ENCODE measurements around the gene LINC00305.
A peak's percentile ranks its signal among the peaks of the same experiment; 100 is the strongest.

LINC00305 gene

DNA sequence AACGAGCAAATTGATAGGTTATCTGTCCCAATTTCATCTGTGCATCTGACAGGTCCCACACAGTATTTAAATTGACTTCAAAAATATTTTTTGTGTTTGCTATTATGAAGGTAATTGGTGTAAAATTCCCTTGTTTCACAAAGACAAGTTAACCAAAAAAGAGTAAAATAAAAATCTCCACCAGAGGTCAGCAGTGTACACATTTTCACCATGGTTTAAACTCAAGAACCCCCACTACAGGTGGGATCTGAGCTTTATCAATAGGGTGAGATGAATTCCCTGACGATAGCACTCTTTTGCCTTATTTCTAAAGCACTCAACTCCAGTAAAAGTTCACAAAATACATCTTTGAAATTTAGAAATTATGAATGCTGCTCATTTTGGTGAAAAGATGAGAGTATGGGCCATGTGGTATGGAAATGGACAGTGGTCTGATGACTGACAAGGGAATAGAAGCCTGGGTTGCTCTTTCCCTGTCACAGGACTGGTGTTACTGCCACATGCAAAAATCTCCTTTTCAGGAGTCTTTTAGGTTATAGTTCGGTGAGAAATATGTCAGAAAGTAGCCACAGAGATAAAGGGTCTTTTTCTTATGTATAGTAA is 111.0 kb downstream of the LINC00305 start:
- Histone ChIP-seq H3K27me3 (ENCODE audit: low read length) (no peaks in the 10 kb centered on the region), H3K36me3 (ENCODE audit: low read length) (no peaks in the 10 kb centered on the region), H3K9me3 (ENCODE audit: insufficient read depth, low read length) (no peaks in the 10 kb centered on the region), H3K9me2 (replicated peaks; ENCODE audit: insufficient read depth, low read length) (no peaks in the 10 kb centered on the region), H2AFZ (ENCODE audit: low read depth, low read length, severe bottlenecking) (no peak overlapping the region), H3K4me2 (ENCODE audit: low read depth, low read length, poor library complexity, severe bottlenecking) (no peak overlapping the region), H3K4me3 (ENCODE audit: insufficient read depth, low read length, poor library complexity, severe bottlenecking) (no peak overlapping the region), H3K27ac (ENCODE audit: low read depth, low read length) (no peak overlapping the region), H3K9ac (ENCODE audit: low read length) (no peak overlapping the region), H3K79me2 (ENCODE audit: insufficient read depth, low read length) (no peaks in the 10 kb centered on the region), H3F3A (ENCODE audit: insufficient read depth) (no peaks in the 10 kb centered on the region), H4K20me1 (ENCODE audit: low read depth, low read length) (no peaks in the 10 kb centered on the region)
- no peak for TF ChIP-seq EZH2phosphoT487 (conservative IDR thresholded peaks at IDR 0.05; ENCODE audit: low read length)
- TF ChIP-seq, protein P1, sequence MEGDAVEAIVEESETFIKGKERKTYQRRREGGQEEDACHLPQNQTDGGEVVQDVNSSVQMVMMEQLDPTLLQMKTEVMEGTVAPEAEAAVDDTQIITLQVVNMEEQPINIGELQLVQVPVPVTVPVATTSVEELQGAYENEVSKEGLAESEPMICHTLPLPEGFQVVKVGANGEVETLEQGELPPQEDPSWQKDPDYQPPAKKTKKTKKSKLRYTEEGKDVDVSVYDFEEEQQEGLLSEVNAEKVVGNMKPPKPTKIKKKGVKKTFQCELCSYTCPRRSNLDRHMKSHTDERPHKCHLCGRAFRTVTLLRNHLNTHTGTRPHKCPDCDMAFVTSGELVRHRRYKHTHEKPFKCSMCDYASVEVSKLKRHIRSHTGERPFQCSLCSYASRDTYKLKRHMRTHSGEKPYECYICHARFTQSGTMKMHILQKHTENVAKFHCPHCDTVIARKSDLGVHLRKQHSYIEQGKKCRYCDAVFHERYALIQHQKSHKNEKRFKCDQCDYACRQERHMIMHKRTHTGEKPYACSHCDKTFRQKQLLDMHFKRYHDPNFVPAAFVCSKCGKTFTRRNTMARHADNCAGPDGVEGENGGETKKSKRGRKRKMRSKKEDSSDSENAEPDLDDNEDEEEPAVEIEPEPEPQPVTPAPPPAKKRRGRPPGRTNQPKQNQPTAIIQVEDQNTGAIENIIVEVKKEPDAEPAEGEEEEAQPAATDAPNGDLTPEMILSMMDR (IDR thresholded peaks at IDR 0.05; ENCODE audit: insufficient read depth, low read length, poor library complexity, severe bottlenecking) = peak; percentile 31

DNA sequence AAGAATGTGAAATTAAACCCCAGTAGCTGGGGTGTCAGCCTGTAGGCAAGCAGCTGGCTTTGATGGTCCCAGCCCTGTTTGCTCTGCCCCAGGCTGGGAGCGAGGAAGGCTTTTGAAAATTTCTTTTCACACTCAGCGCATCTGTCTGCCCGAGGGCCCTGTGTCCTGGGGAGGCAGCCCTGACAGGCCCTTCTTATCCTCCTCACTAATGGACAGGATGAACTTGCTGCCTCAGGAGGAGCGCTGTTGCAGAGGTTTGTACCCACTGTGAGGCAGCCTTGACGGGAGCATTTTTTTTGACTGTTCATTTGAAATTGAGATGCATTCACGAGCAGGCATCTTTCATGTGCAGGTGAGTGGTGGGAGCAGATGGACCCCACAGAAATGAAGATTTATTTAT is 116.6 kb downstream of the LINC00305 start:
- Histone ChIP-seq H3K9ac (ENCODE audit: low read length) (no peak overlapping the region), H4K20me1 (ENCODE audit: low read depth, low read length) (no peaks in the 10 kb centered on the region), H3K36me3 (ENCODE audit: low read length) (no peaks in the 10 kb centered on the region), H3K4me2 (ENCODE audit: low read depth, low read length, poor library complexity, severe bottlenecking) (no peak overlapping the region), H3K4me3 (ENCODE audit: insufficient read depth, low read length, poor library complexity, severe bottlenecking) (no peak overlapping the region), H3K27ac (ENCODE audit: low read depth, low read length) (no peak overlapping the region), H2AFZ (ENCODE audit: low read depth, low read length, severe bottlenecking) (no peak overlapping the region), H3K79me2 (ENCODE audit: insufficient read depth, low read length) (no peaks in the 10 kb centered on the region), H3K27me3 (ENCODE audit: low read length) (no peaks in the 10 kb centered on the region), H3F3A (ENCODE audit: insufficient read depth) (no peaks in the 10 kb centered on the region), H3K9me2 (replicated peaks; ENCODE audit: insufficient read depth, low read length) (no peaks in the 10 kb centered on the region), H3K9me3 (ENCODE audit: insufficient read depth, low read length) (no peaks in the 10 kb centered on the region)
- TF ChIP-seq, protein P1 (IDR thresholded peaks at IDR 0.05; ENCODE audit: insufficient read depth, low read length, poor library complexity, severe bottlenecking) = no peak
- no peak for TF ChIP-seq EZH2phosphoT487 (conservative IDR thresholded peaks at IDR 0.05; ENCODE audit: low read length)

DNA sequence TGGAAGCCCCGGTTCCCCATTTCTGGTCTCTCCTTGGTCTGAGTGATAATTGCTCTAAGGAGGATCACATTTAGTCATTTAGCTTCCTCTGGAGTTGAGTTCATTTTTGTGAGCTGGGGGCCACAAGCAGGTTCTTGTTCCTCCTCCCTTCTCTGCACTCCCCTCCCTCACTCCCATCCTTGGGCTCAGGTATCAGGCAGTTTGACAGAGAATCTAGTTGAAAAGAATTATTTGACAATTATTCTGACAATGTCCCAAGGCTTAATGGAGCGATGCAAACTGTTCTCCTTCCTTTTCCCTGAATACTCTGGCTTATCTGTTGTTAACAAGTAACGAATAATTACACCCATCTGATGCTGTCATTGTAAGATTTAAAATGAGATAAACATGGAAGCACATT is 117.5 kb downstream of the LINC00305 start:
- H2AFZ ChIP-seq (ENCODE audit: low read depth, low read length, severe bottlenecking) = no peak overlapping the region
- no peak for TF ChIP-seq EZH2phosphoT487 (conservative IDR thresholded peaks at IDR 0.05; ENCODE audit: low read length)
- TF ChIP-seq, protein P1 (IDR thresholded peaks at IDR 0.05; ENCODE audit: insufficient read depth, low read length, poor library complexity, severe bottlenecking) = no peak
- H3K27ac ChIP-seq (ENCODE audit: low read depth, low read length) = no peak overlapping the region
- H3F3A ChIP-seq (ENCODE audit: insufficient read depth) = no peaks in the 10 kb centered on the region
- no peaks in the 10 kb centered on the region for H3K36me3 ChIP-seq (ENCODE audit: low read length)
- H3K79me2 ChIP-seq (ENCODE audit: insufficient read depth, low read length) = no peaks in the 10 kb centered on the region
- no peaks in the 10 kb centered on the region for H4K20me1 ChIP-seq (ENCODE audit: low read depth, low read length)
- no peak overlapping the region for H3K9ac ChIP-seq (ENCODE audit: low read length)
- H3K4me3 ChIP-seq (ENCODE audit: insufficient read depth, low read length, poor library complexity, severe bottlenecking) = no peak overlapping the region
- no peaks in the 10 kb centered on the region for H3K9me2 ChIP-seq (replicated peaks; ENCODE audit: insufficient read depth, low read length)
- no peaks in the 10 kb centered on the region for H3K27me3 ChIP-seq (ENCODE audit: low read length)
- no peaks in the 10 kb centered on the region for H3K9me3 ChIP-seq (ENCODE audit: insufficient read depth, low read length)
- H3K4me2 ChIP-seq (ENCODE audit: low read depth, low read length, poor library complexity, severe bottlenecking) = no peak overlapping the region

Data from SU-DHL-6 (cell line).